22Rv1 (cell line): ENCODE results near the gene RTP5.

ENCODE experiments used
- ZFX ChIP-seq: fragments of 450-650 bp; IDR thresholded peaks from 2 replicates; pipeline ENCODE4 v1.6.1; 2017; ENCODE audit warnings: antibody characterized with exemption, borderline replicate concordance
- TF ChIP-seq, protein P1 (sequence below): fragments of 450-650 bp; IDR thresholded peaks from 2 replicates; pipeline ENCODE4 v1.5.1; 2017; ENCODE audit warnings: mild to moderate bottlenecking

DNA sequence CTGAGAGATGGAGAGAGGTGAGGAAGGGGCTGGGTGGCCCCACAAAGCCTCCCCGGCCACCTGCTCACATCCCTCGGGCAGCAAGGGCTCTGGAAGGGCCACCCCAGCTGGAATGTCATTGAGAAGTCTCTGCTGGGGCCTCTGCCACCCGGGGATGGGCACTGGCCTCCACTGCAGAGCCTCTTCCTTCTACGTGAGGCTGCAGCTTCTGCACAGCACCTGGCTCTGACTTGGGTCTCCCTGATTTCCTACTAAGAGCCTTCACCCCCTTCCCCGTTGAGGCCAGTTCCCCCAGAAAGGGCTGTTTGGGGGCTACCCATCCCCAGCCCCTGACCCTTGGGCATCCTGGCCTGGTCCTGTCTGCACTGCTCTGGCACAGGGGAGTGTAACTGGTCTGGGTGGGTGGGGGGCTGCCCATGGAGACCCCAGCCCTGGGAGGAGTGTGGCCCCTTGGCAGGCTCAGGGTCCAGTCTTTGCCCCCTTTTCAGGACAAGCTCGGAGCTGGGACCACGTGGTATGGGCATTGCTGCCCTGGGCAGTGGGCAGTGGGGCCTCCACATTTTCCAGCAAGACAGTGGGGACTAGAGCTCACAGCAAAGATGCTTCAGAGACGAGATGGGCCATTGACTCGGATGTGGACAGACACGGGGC, 16.4 kb upstream of the RTP5 start:
- TF ChIP-seq, protein P1, sequence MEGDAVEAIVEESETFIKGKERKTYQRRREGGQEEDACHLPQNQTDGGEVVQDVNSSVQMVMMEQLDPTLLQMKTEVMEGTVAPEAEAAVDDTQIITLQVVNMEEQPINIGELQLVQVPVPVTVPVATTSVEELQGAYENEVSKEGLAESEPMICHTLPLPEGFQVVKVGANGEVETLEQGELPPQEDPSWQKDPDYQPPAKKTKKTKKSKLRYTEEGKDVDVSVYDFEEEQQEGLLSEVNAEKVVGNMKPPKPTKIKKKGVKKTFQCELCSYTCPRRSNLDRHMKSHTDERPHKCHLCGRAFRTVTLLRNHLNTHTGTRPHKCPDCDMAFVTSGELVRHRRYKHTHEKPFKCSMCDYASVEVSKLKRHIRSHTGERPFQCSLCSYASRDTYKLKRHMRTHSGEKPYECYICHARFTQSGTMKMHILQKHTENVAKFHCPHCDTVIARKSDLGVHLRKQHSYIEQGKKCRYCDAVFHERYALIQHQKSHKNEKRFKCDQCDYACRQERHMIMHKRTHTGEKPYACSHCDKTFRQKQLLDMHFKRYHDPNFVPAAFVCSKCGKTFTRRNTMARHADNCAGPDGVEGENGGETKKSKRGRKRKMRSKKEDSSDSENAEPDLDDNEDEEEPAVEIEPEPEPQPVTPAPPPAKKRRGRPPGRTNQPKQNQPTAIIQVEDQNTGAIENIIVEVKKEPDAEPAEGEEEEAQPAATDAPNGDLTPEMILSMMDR: no peak
- no peak for TF ChIP-seq ZFX
